HG02759 (cell line): ENCODE measurements around the gene VDAC1.
A peak's percentile ranks its signal among the peaks of the same experiment; 100 is the strongest.
"Not testable (repeated sequence)": the region's sequence is repeated elsewhere in the genome, so short reads cannot be mapped to it uniquely, and the experiment has no call there.

Source experiments
- ATAC-seq: cut with Tn5 transposase; IDR thresholded peaks from one replicate; pipeline ENCODE4 v1.9.1; 2021; ENCODE audit warnings: mild to moderate bottlenecking, moderate library complexity; ENCODE audit not compliant: unreplicated experiment

The VDAC1 gene

DNA sequence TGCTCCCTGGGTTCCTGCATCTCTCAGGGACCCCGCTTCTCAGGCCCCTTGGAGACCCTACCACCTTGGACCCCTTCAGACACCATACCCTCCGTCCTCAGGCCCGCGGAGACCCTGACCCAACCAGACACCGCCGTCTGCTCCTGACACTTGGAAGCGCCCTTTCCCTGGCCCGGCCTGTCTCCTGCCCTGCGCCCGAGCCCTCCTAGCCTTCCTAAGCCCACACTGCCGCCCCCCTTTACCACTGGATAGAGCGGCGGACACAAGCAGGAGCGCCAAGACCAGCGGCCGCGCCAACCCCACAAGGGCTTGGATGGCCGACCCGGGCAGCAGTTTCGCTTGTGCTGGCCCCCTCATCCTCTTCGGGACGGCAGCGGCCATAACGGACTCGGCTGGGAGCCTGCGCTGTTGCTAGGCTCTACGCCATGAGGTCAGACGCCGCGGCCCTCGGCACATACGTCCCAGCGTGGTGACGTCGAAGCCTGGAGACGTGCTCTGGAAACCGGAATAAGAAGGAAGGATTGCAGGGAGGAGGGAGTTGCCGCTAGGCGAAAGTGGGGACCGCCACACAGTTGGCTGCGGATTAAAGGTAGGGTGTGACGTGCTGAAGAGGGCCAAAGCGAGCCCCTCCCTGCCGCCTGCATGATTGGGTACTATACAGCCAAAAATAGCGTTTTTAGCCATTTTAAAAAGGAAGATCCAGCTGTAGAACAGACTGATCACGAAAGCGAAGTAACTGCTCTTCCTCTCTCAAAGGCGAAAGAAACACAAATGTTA lies 36.4 kb downstream of the VDAC1 start, which contains the start of gene C5orf15:
TSS of gene C5orf15 (minus strand) at position 422 of the 777 bp plus-strand sequence. CDS start at position 381, 41 bp downstream.
- ATAC-seq = peak; percentile 97

DNA sequence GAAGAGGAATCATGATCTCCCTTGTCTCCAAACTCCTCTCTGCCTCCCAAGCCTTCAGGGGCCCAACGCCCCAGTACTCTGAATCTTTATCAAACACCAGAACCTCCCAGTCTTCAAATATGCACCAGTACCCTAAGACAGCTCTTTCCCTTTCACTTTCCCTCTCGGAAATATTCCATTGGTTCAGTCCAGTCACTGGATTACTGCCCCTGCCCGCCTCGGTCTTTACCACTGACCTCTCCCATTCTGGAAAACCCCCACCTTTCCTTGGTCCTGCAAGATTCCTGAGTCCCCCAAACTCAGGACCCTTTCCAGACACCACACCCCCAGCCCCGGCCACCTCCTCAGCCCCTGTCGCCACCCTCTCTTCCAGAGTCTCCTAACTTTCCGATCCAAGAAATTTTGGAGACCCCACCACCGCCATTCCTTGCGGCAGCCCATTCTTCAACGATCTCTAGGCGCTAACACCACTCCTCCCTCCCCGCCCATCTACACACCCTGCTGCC lies 37.0 kb downstream of the VDAC1 start:
- peak; percentile 5 for ATAC-seq

DNA sequence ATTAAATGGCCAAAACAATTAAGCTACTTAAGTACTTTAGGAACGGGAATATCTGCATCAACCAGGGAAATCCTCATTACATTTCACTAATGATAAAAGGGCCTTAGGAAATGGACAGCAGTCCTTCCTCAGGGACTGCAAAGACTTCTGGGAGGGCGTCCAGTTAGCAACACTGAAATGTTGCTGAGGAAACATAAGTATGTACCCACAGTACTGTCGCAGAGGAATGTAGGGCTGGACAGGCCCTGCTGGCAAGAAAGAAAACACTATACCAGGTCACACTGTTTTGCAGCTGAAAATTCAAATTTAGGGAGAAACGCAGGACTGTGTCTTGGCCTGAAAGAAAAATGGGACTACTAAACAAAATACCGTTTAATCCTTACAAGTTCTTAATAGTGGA lies 37.7 kb downstream of the VDAC1 start:
- ATAC-seq = no peak

DNA sequence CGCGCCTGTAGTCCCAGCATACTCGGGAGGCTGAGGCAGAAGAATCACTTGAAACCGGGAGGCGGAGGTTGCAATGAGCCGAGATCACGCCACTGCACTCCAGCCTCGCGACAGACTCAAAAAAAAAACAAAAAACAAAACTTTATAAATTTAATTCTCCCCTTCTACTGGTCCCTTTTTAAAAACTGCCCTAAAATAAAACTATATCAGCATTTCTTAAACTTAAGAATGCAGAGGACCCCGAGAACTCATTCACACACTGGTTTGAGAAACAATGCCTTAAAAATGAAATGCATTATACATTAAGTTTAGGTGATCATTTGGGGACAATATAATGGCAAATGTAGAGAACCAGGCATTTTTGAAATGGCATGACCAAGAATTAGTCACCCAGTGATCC lies 38.7 kb downstream of the VDAC1 start:
- ATAC-seq = no peak

DNA sequence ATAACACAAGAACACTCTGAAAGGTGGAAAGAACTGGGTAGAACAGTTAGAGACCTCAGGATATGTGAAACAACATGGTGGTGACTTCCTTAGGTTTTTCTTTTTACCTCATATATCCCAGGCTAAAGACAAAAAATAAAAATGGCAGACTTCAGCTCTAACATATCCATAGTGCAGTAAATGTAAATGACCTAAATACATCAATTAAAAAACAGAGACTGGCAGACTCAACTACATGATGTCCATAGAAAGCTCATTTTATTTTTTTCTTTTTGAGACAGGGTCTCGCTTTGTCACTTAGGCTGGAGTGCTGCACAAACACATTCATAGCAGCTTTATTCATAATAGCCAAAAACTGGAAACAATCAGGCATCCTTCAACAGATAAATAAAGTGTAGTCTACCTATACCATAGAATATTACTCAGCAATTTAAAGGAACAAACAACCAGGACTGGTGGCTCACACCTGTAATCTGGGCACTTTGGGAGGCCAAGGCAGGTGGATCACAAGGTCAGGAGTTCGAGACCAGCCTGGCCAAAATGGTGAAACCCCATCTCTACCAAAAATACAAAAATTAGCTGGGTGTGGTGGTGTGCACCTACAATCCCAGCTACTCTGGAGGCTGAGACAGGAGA lies 41.2 kb downstream of the VDAC1 start:
- ATAC-seq = no peak

DNA sequence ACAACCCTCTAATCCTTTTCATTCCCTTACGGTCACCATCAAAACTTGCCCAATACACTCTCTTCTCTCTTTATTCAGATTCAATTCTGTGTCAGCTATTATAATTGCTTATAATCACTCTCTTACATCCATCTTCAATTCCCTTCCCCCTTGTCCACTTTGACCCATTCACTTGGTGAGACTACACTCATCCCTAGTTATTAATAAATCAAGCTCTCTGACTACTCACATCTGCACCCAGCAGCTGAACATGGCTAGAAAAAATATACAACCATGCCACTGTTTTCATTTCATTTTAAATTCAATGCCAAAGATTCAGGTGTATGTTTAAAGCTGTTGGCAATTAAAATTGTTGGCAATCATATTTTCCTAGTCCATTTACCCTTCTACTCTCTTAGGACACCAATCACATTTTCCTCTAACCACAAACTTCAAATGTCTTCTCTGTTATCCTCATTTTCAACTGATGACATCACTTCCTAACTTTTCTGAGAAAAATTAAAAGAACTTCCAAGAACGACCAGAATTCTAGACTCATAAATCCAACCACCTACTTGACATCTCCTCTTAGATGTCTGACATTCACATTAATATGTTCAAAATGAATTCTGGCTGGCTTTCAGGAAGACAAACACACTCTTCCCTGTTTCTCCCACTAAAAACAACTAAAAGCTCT lies 41.8 kb downstream of the VDAC1 start:
- ATAC-seq = no peak

DNA sequence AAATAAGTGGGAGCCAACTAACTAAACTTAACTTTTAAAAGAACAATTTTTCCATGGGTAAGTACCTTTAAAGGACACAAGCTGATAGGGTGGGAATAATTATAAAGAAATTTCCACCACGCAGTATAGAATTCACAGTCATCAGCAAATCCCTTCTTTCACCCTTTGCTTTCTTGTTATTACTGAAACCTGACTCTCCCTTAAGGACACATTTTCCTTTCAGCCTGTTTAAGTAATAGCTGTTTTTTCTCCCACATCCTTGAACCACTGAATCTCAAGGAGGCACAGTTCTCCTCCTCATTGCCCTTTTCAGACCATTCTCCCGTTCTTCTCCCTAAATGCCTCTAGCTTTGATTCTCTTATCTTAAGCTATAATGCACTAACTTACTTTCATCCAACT lies 42.6 kb downstream of the VDAC1 start:
- no peak for ATAC-seq

DNA sequence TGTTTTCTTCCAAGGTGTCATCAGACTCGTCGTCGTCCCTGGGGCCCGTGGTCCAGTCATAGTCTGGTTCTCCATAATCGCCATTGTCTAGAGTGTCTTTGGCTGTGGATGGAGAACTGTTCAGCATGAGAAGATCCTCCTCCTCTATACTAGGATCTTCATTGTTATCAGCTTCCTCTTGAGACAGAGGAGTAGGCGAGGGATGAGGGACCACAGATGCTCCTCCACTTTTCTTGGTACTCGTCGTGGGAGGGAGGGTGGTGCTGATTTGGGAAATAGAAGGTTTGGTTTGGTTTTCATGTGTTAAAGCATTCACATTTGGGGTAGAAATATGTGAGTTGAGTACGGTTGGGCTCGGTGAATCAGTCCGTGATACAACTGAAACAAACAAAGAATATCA lies 45.1 kb downstream of the VDAC1 start:
- ATAC-seq = no peak

DNA sequence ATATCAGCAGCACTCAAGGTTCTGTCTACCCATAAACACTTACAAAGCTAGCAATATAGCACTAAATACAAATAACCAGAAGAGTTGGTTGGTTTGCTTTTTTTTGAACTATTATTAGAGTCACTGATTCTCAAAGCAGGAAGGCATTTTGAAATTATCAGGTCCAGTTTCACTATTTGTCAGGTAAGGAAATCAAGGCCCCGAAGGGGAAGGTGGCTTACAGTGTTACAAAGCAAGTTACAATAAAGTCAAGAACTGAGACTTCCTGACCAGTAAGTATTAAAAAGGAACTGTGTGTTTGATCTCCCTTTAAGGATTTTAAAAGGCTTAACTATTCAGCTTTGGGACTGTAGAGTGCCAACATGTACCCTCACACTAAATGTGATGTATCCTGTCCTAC lies 47.2 kb downstream of the VDAC1 start:
- ATAC-seq = peak; percentile 77

DNA sequence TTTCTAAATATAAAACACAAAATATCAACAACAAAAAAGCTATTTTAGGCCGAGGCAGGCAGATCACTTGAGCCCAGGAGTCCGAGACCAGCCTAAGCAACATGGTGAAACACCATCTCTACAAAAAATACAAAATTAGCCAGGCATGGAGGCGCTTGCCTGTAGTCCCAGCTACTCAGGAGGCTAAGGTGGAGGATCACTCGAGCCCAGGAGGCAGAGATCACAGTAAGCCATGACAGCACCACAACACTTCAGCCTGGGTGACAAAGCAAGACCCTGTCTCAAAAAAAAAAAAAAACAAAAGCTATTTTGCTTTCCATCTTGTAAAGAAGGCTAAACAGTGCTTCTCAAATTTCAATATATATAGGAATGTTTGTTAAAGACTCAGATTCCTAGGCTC lies 47.7 kb downstream of the VDAC1 start:
- no peak for ATAC-seq

DNA sequence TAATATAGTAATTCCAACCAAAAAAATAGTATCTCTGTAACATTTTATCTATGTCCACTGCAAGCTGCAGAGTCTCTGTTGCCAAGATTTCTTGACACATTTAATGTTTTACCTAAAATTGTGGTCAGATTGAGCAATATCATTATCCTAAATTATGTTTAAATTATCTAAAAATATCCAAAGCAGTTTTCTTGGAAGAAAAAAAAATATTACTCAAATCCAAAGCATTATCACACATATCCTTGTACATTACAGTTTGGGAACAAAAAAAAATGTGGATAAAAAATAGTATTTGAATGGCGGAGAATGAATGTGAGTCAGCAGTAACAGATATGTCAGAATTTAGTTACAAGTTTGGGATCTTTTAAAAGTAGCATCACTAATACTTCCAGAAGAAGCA lies 48.6 kb downstream of the VDAC1 start:
- ATAC-seq = not testable (repeated sequence)

DNA sequence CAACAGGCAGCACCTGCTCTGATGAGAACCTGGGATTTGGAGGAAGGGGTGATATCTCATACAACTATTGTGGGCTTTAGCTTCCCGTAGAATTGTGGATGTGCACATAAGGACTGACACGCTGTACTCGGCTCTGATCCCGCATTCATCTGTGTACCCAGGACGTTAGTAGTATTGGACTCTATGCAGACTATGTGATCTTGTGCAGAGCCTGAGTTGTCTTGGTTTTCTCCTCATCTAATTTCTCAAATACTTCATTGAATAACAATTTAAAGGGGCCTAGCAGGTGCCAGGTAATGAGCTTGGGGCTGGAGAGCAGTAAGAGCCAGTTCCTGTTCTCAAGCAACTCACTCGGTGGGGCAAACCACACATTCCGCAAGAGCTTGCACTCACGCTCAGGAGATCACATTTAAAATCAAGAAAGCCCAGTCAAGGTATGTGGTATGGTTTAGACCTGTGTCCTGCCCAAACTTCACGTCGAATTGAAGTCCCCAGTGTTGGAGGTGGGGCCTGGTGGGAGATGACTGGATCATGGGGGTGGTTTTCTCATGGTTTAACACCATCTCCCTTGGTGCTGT lies 51.1 kb downstream of the VDAC1 start:
- no peak for ATAC-seq

DNA sequence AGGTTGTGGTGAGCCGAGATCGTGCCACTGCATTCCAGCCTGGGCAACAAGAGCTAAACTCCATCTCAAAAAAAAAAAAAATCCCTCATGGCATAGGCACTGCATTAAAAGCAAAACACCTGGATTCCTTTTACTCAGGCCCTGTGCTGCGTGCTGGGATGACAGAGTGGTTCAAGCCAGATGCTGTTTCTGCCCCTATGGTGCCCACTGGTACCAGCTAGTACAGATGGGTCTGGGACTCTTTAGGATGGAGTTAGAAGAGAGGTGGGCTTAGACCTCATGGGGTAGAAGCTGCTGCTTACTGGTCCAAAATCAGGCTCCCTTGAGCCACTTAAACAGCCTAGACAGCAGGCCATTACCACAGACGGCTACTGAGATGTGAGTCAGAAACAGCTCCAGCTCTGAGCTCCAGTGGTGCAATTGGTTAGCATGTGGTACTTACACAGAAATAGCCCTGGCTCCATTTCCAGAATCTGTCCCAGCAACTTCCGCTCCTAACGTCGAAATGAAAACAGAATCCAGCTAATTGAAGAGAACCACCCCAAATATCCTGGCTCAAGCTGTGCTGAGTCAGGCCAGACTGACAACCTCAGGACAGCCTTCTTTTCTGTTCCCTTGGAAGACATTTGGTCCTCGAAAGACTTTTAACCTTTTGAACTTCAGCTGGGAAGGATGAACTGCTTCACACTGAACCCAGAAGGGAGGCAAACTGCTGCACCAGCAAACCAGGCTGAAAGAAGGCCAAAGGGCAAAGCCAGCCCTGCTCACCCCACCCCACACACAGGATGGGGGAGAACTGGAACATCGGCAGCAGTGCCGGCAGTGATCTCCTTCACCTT lies 51.8 kb downstream of the VDAC1 start:
- no peak for ATAC-seq

DNA sequence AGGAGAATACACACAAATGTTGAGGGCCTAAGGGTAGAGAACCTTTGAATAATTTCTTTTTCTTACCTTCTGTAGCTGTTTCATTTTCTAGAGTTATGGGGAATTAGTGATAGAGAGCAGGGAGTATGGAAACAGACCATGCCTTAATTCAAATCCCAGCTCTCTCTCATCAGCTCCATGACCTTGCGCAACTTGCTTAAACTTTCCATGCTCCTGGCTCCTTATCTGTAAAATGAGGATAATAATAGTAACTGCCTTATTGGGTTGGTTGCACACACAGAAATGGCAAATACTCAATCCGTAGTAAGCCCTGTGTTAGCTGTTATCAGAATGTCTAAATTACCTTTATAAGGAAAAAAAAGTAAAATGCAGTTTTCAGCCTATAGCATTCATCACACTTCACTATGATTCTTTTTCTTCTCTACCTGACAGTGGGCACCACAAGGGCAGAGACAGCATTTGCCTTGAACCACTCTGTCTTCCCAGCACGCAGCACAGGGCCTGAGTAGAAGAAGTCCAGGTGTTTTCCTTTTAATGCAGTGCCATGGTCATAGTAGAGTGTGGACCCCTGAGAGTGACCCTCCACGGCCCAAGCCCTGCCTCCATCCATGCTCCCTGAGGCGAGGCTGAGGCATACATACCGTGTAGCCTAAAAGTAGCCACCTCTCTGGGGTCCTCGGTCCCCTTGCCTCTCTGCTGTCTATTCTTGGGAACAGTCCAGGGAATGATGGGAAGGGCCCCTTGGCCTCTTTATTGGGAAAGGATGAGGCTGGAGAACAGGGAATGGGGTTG lies 53.8 kb downstream of the VDAC1 start:
- ATAC-seq = no peak

DNA sequence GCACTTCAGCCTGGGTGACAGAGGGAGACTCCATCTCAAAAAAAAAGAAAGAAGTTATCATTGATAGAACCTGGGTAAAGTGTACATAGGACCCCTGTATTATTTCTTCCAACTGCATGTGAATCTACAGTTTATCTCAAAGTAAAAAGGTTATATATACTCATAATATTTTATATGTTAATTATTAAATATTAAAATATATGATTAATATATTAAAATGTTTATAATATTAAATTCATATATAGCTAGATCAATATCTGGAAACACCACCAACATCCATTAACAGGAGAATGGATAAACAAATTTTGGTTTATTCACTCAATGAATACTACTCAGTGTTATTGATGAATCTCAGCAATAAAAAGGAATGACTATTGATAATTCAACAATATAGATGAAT lies 56.1 kb downstream of the VDAC1 start:
- no peak for ATAC-seq

DNA sequence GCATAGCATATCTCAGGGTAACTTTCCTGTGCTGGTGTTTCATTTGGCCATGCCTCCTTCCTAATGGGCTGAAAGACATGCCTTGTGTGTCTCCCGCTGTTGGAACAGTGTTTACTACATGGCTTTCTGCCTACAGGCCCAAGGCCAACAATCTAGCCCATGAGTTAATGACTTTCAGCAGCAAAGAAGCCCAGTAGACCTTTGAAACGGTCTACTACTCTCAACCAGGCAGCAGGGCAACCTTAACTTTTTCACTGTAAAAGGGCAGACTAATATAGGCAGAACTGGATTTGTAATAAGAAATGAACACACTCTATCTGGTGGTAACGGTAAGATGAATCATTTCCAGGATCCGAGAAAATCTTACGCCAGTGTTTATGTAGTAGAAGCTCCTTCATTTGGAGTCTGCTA lies 57.3 kb downstream of the VDAC1 start:
- ATAC-seq = no peak

DNA sequence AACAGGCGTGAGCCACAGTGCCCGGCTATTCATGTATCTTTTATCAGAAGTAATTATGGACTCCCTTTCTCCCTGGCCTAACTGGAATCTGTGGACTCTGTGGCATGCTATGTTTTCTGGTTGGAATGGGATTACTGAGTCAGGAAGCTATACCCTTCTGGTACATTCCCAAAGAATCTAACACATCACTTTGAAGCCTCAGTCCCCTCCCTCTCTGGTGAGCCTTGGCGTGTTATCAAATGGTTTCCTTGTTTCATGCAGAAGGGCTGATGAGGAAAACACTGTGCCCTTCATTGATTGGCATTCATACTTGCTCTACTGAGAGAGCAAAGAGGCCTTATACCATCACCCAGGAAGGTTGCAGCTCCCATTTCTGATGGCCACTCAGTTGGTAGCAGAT lies 59.2 kb downstream of the VDAC1 start:
- ATAC-seq = no peak

DNA sequence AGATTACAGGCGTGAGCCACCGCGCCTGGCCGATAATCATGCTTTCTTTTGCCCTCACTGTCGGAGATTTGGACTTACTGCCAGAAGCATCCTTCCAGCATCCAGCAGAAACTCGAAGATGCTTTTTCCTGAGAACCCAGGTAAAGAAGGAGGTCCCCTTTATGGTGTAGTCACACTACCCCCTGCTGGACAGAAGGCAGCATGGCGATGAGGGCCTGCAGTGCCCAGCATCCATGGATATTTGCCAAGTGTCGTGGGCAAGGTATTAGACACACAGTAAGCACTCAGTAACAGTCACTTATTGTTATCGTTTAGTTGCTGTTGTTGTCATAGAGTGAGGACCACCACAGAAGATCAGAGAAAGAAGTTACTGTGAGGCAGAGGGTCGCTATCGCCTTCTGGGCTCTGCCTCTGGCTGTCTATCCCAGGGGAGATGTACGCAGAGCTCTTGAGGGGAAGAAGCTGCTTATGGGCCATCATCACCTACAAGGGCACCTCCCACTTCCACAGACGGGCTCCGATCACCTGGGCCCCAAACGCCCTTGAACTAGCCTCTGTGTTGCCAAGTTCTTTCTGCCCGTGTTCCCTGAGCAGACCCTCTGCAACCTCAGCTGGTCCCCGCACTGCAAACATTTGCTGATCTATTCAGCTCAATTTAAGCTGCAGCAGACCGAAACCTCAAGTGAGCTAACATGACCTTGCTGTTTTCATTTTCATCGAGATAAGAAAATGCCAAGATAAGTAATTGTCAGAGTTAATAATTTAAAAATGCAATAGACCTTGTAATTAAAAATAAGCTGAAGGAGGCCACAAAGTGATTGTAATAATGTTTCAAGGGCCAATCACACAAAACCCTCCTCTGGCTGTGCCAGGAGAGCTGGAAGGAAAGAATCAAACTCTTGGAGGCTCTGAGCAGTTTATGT lies 60.3 kb downstream of the VDAC1 start:
- no peak for ATAC-seq

DNA sequence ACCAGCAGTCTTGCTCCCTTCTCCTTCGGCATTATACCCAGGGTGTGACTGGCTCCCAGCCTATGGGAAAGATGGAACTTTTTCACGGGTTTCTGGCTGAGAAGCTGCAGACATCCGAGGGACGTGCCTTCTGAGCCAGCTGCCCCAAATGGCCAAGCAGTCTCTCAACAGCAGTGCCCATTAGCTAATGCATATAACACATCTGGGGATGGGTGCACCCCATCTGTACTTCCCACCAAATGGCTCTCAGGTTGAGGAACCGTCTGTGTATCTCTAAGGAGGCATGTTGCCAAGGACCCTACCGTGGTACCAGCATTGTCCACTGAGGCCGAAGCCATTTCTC lies 61.3 kb downstream of the VDAC1 start:
- no peak for ATAC-seq
